Transverse colon (tissue), 4 donors: ENCODE measurements around the gene CHRD.

Source experiments
- POLR2A ChIP-seq: fragments of 450-650 bp; IDR thresholded peaks from one replicate; pipeline ENCODE4 v1.6.1; 2016; ENCODE audit warnings: antibody characterized with exemption, mild to moderate bottlenecking, moderate library complexity
- POLR2AphosphoS5 ChIP-seq, 3 donors: sonication (generic); formaldehyde crosslinking; IDR thresholded peaks; one replicate each; pipeline ENCODE4 v1.6.1; 2016; ENCODE audit warnings: antibody characterized with exemption in 3 of 3
- TF ChIP-seq, protein P1 (sequence below), 5 experiments: fragments of 200-600 bp in 3 of 5; fragments of 450-650 bp in 2 of 5; sonication (generic) in 3 of 5; IDR thresholded peaks; 1 replicate in 2 of 5; 2 replicates in 3 of 5; pipeline ENCODE4 v1.5.1; 2016 to 2017; ENCODE audit warnings: antibody characterized with exemption in 5 of 5, inconsistent platforms in 3 of 5, mild to moderate bottlenecking in 2 of 5, moderate library complexity in 1 of 5

DNA sequence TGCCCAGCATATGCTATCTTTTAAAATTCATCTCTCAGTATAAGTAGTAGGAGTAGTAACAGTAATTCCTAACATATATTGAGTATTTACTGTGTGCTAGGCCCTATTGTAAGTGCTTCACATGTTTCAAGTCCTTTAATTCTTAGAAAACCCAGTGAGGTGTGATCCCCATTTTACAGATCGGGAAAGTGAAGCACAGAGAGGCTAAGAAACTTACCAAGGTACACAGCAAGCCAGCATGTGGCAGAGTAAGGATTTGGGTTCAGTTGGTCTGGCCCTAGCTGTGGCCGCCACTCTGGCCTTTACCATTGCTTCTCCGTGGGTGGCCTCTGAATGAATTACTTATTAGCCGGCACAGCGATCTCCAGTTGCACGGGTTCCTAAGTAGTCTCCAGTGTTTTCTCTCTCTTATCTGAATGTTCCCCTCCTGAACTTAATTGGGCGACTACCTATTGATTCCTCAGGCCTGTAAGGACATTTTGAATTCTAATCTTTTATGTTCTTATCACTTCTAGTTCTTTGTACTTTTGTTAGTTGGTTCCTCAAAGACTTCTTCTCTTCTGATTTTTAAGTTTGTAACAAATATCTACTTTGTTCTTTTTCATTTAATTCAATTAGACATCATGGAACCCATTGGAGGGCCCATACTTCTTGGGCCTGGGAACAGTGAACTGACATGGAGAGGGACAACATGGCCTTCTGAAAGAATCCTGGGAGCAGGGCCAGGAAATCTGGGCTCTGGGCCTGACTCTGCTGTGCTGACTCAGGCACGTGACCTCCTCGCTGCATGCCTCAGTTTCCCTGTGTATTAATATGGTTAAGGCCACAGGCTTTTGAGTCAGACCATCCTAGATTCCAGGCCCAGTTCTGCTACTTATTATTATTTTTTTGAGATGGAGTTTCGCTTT is 30.0 kb upstream of the CHRD start:
- TF ChIP-seq, protein P1, sequence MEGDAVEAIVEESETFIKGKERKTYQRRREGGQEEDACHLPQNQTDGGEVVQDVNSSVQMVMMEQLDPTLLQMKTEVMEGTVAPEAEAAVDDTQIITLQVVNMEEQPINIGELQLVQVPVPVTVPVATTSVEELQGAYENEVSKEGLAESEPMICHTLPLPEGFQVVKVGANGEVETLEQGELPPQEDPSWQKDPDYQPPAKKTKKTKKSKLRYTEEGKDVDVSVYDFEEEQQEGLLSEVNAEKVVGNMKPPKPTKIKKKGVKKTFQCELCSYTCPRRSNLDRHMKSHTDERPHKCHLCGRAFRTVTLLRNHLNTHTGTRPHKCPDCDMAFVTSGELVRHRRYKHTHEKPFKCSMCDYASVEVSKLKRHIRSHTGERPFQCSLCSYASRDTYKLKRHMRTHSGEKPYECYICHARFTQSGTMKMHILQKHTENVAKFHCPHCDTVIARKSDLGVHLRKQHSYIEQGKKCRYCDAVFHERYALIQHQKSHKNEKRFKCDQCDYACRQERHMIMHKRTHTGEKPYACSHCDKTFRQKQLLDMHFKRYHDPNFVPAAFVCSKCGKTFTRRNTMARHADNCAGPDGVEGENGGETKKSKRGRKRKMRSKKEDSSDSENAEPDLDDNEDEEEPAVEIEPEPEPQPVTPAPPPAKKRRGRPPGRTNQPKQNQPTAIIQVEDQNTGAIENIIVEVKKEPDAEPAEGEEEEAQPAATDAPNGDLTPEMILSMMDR (IDR thresholded peaks at IDR 0.05): no peak
- TF ChIP-seq POLR2AphosphoS5 (IDR thresholded peaks at IDR 0.05) (no peak), POLR2A (no peak)
